MM.1S (cell line): Measurements from ENCODE around the gene KIAA1217.

Experiments
- DNase-seq: peaks from one replicate; pipeline ENCODE4 v3.0.0-alpha.2; 2015
- H2AFZ ChIP-seq: fragments of 300-600 bp; sonication (generic); 2 replicates; pipeline ENCODE4 v1.6.0; 2016; ENCODE audit warnings: antibody characterized with exemption, low read length
- H3F3A ChIP-seq: fragments of 300-600 bp; sonication (generic); 2 replicates; pipeline ENCODE4 v1.6.1; 2016; ENCODE audit warnings: mild to moderate bottlenecking, antibody characterized with exemption, low read length, moderate library complexity, mixed read lengths; ENCODE audit not compliant: insufficient read depth
- H3K27ac ChIP-seq: fragments of 300-600 bp; sonication (generic); 2 replicates; pipeline ENCODE4 v1.5.1; 2016; ENCODE audit warnings: mild to moderate bottlenecking, low read length
- H3K27me3 ChIP-seq: fragments of 300-600 bp; sonication (generic); replicated peaks from 2 replicates; pipeline ENCODE4 v1.6.0; 2016; ENCODE audit warnings: low read length; ENCODE audit not compliant: insufficient read depth
- H3K36me3 ChIP-seq: fragments of 300-600 bp; sonication (generic); replicated peaks from 2 replicates; pipeline ENCODE4 v1.6.1; 2016; ENCODE audit warnings: mild to moderate bottlenecking, low read length, mixed read lengths; ENCODE audit not compliant: insufficient read depth
- H3K4me1 ChIP-seq: fragments of 300-600 bp; sonication (generic); 2 replicates; pipeline ENCODE4 v1.6.1; 2016; ENCODE audit warnings: low read length, mixed read lengths
- H3K4me2 ChIP-seq: fragments of 300-600 bp; sonication (generic); 2 replicates; pipeline ENCODE4 v1.6.0; 2016; ENCODE audit warnings: low read depth, low read length
- H3K4me3 ChIP-seq: fragments of 300-600 bp; sonication (generic); 2 replicates; pipeline ENCODE4 v1.5.1; 2016; ENCODE audit warnings: low read length, mixed read lengths
- H3K79me2 ChIP-seq: fragments of 300-600 bp; sonication (generic); 2 replicates; pipeline ENCODE4 v1.6.1; 2016; ENCODE audit warnings: mixed run types, low read length, mixed read lengths
- H3K9ac ChIP-seq: fragments of 300-600 bp; sonication (generic); 2 replicates; pipeline ENCODE4 v1.6.1; 2016; ENCODE audit warnings: low read length, mixed read lengths
- H3K9me2 ChIP-seq: fragments of 300-600 bp; sonication (generic); replicated peaks from 2 replicates; pipeline ENCODE4 v1.6.1; 2016; ENCODE audit warnings: mild to moderate bottlenecking, low read length, mixed read lengths; ENCODE audit not compliant: insufficient read depth
- H3K9me3 ChIP-seq: fragments of 300-600 bp; sonication (generic); replicated peaks from 2 replicates; pipeline ENCODE4 v1.6.1; 2016; ENCODE audit warnings: mild to moderate bottlenecking, low read length, mixed read lengths; ENCODE audit not compliant: insufficient read depth
- H4K20me1 ChIP-seq: fragments of 300-600 bp; sonication (generic); 2 replicates; pipeline ENCODE4 v1.6.1; 2016; ENCODE audit warnings: mild to moderate bottlenecking, low read length, moderate library complexity, mixed read lengths; ENCODE audit not compliant: insufficient read depth
- EZH2 ChIP-seq: fragments of 300-600 bp; sonication (generic); optimal IDR thresholded peaks from 2 replicates; pipeline ENCODE3; 2017; ENCODE audit warnings: low read depth, mild to moderate bottlenecking, antibody characterized with exemption, low read length, mixed read lengths
- EZH2phosphoT487 ChIP-seq: fragments of 300-600 bp; sonication (generic); IDR thresholded peaks from 2 replicates; pipeline ENCODE4 v1.6.1; 2018; ENCODE audit warnings: antibody characterized with exemption, low read length
- TF ChIP-seq, protein P1 (sequence below): fragments of 300-600 bp; sonication (generic); IDR thresholded peaks from 2 replicates; pipeline ENCODE4 v1.5.1; 2016; ENCODE audit warnings: antibody characterized with exemption, low read length, mixed read lengths

KIAA1217 gene

GRCh38 chr10:24476913-24477701 lies 268.2 kb downstream of the KIAA1217 start:
- Histone ChIP-seq H4K20me1 (no peaks in the 10 kb centered on the region), H3K36me3 (peaks cover 8% of the 10 kb centered on the region; the same call in 1 of the 2 replicates), H3K9me3 (no peaks in the 10 kb centered on the region), H3K27me3 (no peaks in the 10 kb centered on the region), H3K27ac (no peak overlapping the region), H3F3A (no peaks in the 10 kb centered on the region), H3K4me2 (no peak overlapping the region), H3K9ac (no peak overlapping the region), H2AFZ (no peak overlapping the region), H3K79me2 (peaks cover 60% of the 10 kb centered on the region), H3K4me3 (no peak overlapping the region), H3K4me1 (no peaks in the 10 kb centered on the region), H3K9me2 (no peaks in the 10 kb centered on the region)
- TF ChIP-seq, protein P1, sequence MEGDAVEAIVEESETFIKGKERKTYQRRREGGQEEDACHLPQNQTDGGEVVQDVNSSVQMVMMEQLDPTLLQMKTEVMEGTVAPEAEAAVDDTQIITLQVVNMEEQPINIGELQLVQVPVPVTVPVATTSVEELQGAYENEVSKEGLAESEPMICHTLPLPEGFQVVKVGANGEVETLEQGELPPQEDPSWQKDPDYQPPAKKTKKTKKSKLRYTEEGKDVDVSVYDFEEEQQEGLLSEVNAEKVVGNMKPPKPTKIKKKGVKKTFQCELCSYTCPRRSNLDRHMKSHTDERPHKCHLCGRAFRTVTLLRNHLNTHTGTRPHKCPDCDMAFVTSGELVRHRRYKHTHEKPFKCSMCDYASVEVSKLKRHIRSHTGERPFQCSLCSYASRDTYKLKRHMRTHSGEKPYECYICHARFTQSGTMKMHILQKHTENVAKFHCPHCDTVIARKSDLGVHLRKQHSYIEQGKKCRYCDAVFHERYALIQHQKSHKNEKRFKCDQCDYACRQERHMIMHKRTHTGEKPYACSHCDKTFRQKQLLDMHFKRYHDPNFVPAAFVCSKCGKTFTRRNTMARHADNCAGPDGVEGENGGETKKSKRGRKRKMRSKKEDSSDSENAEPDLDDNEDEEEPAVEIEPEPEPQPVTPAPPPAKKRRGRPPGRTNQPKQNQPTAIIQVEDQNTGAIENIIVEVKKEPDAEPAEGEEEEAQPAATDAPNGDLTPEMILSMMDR: no peak
- TF ChIP-seq EZH2phosphoT487: no peak
- no peak for TF ChIP-seq EZH2
- no peak for DNase-seq

GRCh38 chr10:24477915-24478314 lies 269.0 kb downstream of the KIAA1217 start:
- no peak for DNase-seq
- TF ChIP-seq EZH2: no peak
- Histone ChIP-seq H3K36me3 (peaks cover 8% of the 10 kb centered on the region; the same call in 1 of the 2 replicates), H3K4me1 (no peaks in the 10 kb centered on the region; the same call in 1 of the 2 replicates), H4K20me1 (no peaks in the 10 kb centered on the region), H3K79me2 (peaks cover 56% of the 10 kb centered on the region), H3K4me3 (no peak overlapping the region), H3K4me2 (no peak overlapping the region), H3F3A (no peaks in the 10 kb centered on the region), H3K9me2 (no peaks in the 10 kb centered on the region), H3K9ac (no peak overlapping the region), H2AFZ (no peak overlapping the region), H3K27ac (no peak overlapping the region), H3K27me3 (no peaks in the 10 kb centered on the region), H3K9me3 (no peaks in the 10 kb centered on the region)

DNA sequence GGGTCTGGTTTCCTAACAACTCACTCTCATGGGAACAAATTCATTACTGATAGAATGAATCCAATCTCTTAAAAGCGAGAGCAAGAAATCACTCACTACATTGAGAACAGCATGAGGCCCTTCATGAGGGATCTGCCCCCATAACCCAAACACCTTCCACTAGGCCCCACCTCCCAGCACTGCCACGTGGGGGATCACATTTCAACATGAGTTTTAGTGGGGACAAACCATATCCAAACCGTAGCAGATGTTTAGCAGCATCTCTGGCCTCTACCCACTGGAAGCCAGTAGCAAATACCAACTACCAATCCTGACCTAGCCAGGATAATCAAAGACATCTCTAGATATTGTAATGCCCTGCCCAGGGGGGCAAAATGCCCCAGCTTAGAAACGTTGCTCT lies 270.9 kb downstream of the KIAA1217 start:
- H3K9me3 ChIP-seq: no peaks in the 10 kb centered on the region
- H3F3A ChIP-seq: no peaks in the 10 kb centered on the region
- no peaks in the 10 kb centered on the region for H4K20me1 ChIP-seq
- peaks cover 9% of the 10 kb centered on the region for H3K4me1 ChIP-seq
- H3K27me3 ChIP-seq: no peaks in the 10 kb centered on the region
- no peak overlapping the region for H2AFZ ChIP-seq
- no peaks in the 10 kb centered on the region for H3K9me2 ChIP-seq
- H3K4me2 ChIP-seq: no peak overlapping the region
- H3K79me2 ChIP-seq: peaks cover 51% of the 10 kb centered on the region
- TF ChIP-seq, protein P1: no peak
- no peak for TF ChIP-seq EZH2
- no peak for TF ChIP-seq EZH2phosphoT487
- H3K9ac ChIP-seq: no peak overlapping the region
- 0 out of 2 replicates have a peak, but pooled peaks cover 3% of the 10 kb centered on the region for H3K36me3 ChIP-seq
- H3K27ac ChIP-seq: no peak overlapping the region
- no peak for DNase-seq
- no peak overlapping the region for H3K4me3 ChIP-seq

DNA sequence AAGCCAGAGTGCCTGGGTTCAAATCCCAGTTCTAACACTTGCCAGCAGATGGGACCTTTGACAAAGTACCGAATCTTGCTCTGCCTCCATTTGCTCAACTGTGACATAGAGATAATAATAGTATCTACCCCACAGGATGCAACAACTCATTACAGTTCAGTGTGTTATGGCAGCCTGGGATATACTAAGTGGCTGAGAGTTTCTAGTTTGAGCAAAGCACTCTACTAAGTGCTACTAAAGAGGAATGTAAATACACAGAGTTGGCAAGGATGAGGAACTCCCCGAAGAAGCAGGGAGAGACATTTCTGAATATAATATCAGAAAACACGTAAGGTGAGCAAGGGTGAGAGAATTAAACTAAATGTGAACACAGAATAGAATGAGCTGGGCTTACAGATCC lies 271.5 kb downstream of the KIAA1217 start:
- no peaks in the 10 kb centered on the region for H3F3A ChIP-seq
- DNase-seq: no peak
- 0 out of 2 replicates have a peak, but pooled peaks cover 3% of the 10 kb centered on the region for H3K36me3 ChIP-seq
- H3K9ac ChIP-seq: no peak overlapping the region
- TF ChIP-seq, protein P1: no peak
- TF ChIP-seq EZH2 (no peak), EZH2phosphoT487 (no peak)
- no peak overlapping the region for H2AFZ ChIP-seq
- no peak overlapping the region for H3K27ac ChIP-seq
- H4K20me1 ChIP-seq: no peaks in the 10 kb centered on the region
- H3K27me3 ChIP-seq: no peaks in the 10 kb centered on the region
- peaks cover 9% of the 10 kb centered on the region for H3K4me1 ChIP-seq
- no peak overlapping the region for H3K4me2 ChIP-seq
- H3K9me2 ChIP-seq: no peaks in the 10 kb centered on the region
- no peak overlapping the region for H3K4me3 ChIP-seq
- peaks cover 58% of the 10 kb centered on the region for H3K79me2 ChIP-seq
- no peaks in the 10 kb centered on the region for H3K9me3 ChIP-seq
